H1 (cell line): ENCODE data around the gene ESR1. TPM values are rescaled to one million over a fixed set of nuclear protein-coding genes. Genes with fewer than 3 reads are reported as not detected.

Source experiments
- CTCF ChIA-PET: fragments of 300-600 bp; sonication (Branson Sonifier 250); formaldehyde crosslinking; loops from one replicate; lab custom pipeline; 2021; ENCODE audit not compliant: partially characterized antibody; lab: Charles Lee
- POLR2A ChIA-PET: fragments of 300-600 bp; sonication (Branson Sonifier 250); formaldehyde crosslinking; loops from one replicate; lab custom pipeline; 2021; ENCODE audit warnings: inconsistent platforms; ENCODE audit not compliant: partially characterized antibody; lab: Charles Lee
- DNase-seq, 2 experiments: peaks; one replicate each; pipeline versions ENCODE4 v3.0.0 to v3.0.0-alpha.2; 2010 to 2022; ENCODE audit warnings: low spot score in 2 of 2, low read depth in 1 of 2, mixed read lengths in 1 of 2
- FAIRE-seq: peaks from 2 replicates; lab custom pipeline; 2011; peaks lifted over from hg19 to GRCh38; lab: Jason Lieb, UNC
- H2AFZ ChIP-seq: 2 replicates; pipeline ENCODE4 v1.8.1; 2012; ENCODE audit warnings: low read length, inconsistent platforms
- H2AK5ac ChIP-seq: 2 replicates; pipeline ENCODE4 v1.6.1; 2013; ENCODE audit warnings: low read depth, low read length
- H2BK120ac ChIP-seq: replicated peaks from 2 replicates; pipeline ENCODE3; 2013; ENCODE audit warnings: low read depth, low read length, inconsistent platforms
- H2BK12ac ChIP-seq: 2 replicates; pipeline ENCODE4 v1.6.1; 2013; ENCODE audit warnings: low read depth, low read length
- H2BK15ac ChIP-seq: 2 replicates; pipeline ENCODE4 v1.6.1; 2013; ENCODE audit warnings: low read length
- H2BK20ac ChIP-seq: 2 replicates; pipeline ENCODE4 v1.6.1; 2013; ENCODE audit warnings: low read length
- H2BK5ac ChIP-seq: 2 replicates; pipeline ENCODE4 v1.6.1; 2013; ENCODE audit warnings: low read depth, low read length
- H3K14ac ChIP-seq: 2 replicates; pipeline ENCODE4 v1.6.1; 2013; ENCODE audit warnings: inconsistent platforms; ENCODE audit not compliant: insufficient read length
- H3K18ac ChIP-seq: 2 replicates; pipeline ENCODE4 v1.6.1; 2013; ENCODE audit warnings: low read length; ENCODE audit errors: extremely low read depth
- H3K23ac ChIP-seq: 2 replicates; pipeline ENCODE4 v1.6.1; 2013; ENCODE audit warnings: inconsistent platforms; ENCODE audit not compliant: insufficient read length
- H3K23me2 ChIP-seq: 2 replicates; pipeline ENCODE4 v1.6.1; 2013; ENCODE audit warnings: low read depth, low read length
- H3K27ac ChIP-seq: 2 replicates; pipeline ENCODE4 v1.6.1; 2011; ENCODE audit warnings: low read depth, low read length, inconsistent platforms
- H3K27me3 ChIP-seq, 4 experiments: replicated peaks in 1 of 4; 1 replicate in 1 of 4; 2 replicates in 3 of 4; pipeline versions ENCODE4 v1.6.1 to v1.8.1; 2011 to 2013; ENCODE audit warnings: low read length in 3 of 4, mild to moderate bottlenecking in 3 of 4, inconsistent platforms in 2 of 4, mixed read lengths in 2 of 4, moderate library complexity in 1 of 4; ENCODE audit not compliant: control insufficient read depth in 3 of 4, insufficient read depth in 3 of 4; ENCODE audit errors: extremely low read depth in 1 of 4
- H3K36me3 ChIP-seq, 4 experiments: 2 replicates each; pipeline versions ENCODE4 v1.6.1 to v1.8.1; 2011 to 2013; ENCODE audit warnings: mild to moderate bottlenecking in 4 of 4, low read length in 3 of 4, moderate library complexity in 2 of 4, control low read depth in 1 of 4, inconsistent platforms in 1 of 4; ENCODE audit not compliant: insufficient read depth in 4 of 4, control insufficient read depth in 2 of 4
- H3K4ac ChIP-seq: replicated peaks from 2 replicates; pipeline ENCODE3; 2013; ENCODE audit warnings: low read length, low read depth, mixed read lengths, inconsistent platforms; ENCODE audit not compliant: insufficient read length
- H3K4me1 ChIP-seq, 4 experiments: replicated peaks in 1 of 4; 1 replicate in 1 of 4; 2 replicates in 3 of 4; pipeline versions ENCODE4 v1.6.1 to v1.8.1; 2011 to 2013; ENCODE audit warnings: low read length in 3 of 4, inconsistent platforms in 2 of 4, mixed read lengths in 1 of 4; ENCODE audit not compliant: insufficient read depth in 4 of 4, control insufficient read depth in 3 of 4
- H3K4me2 ChIP-seq, 2 experiments: 2 replicates each; pipeline versions ENCODE4 v1.6.1 to v1.8.1; 2011 to 2013; ENCODE audit warnings: low read depth in 2 of 2, low read length in 2 of 2, control low read depth in 1 of 2, inconsistent platforms in 1 of 2, mild to moderate bottlenecking in 1 of 2; ENCODE audit not compliant: insufficient read depth in 1 of 2
- H3K4me3 ChIP-seq, 4 experiments: fragments of 200-600, 300-600 bp in 1 of 4; sonication (generic), shearing (Covaris generic), sonication (Bioruptor Twin) in 1 of 4; 2 replicates each; pipeline versions ENCODE4 v1.5.1 to v1.8.1; 2011 to 2016; ENCODE audit warnings: low read length in 4 of 4, low read depth in 3 of 4, control low read depth in 2 of 4, inconsistent platforms in 2 of 4, mild to moderate bottlenecking in 2 of 4, mixed read lengths in 1 of 4, moderate library complexity in 1 of 4; ENCODE audit not compliant: insufficient read depth in 2 of 4; ENCODE audit errors: extremely low read depth in 1 of 4
- H3K56ac ChIP-seq: replicated peaks from 2 replicates; pipeline ENCODE3; 2013; ENCODE audit warnings: low read depth, mild to moderate bottlenecking, mixed read lengths, low read length, inconsistent platforms; ENCODE audit not compliant: insufficient read length
- H3K79me1 ChIP-seq: 2 replicates; pipeline ENCODE4 v1.6.1; 2013; ENCODE audit warnings: low read depth, low read length, control low read depth
- H3K79me2 ChIP-seq, 2 experiments: 2 replicates each; pipeline versions ENCODE4 v1.6.1 to v1.8.1; 2012 to 2013; ENCODE audit warnings: low read length in 2 of 2, mild to moderate bottlenecking in 2 of 2, inconsistent platforms in 1 of 2; ENCODE audit not compliant: insufficient read depth in 2 of 2, control insufficient read depth in 1 of 2
- H3K9ac ChIP-seq, 4 experiments: replicated peaks in 1 of 4; 1 replicate in 1 of 4; 2 replicates in 3 of 4; pipeline versions ENCODE4 v1.6.1 to v1.8.1; 2011 to 2013; ENCODE audit warnings: low read depth in 3 of 4, low read length in 3 of 4, control low read depth in 2 of 4, mild to moderate bottlenecking in 2 of 4, moderate library complexity in 2 of 4, inconsistent platforms in 1 of 4; ENCODE audit errors: extremely low read depth in 1 of 4
- H3K9me3 ChIP-seq, 2 experiments: 2 replicates each; pipeline versions ENCODE4 v1.6.1 to v1.8.1; 2012 to 2013; ENCODE audit warnings: mild to moderate bottlenecking in 2 of 2, moderate library complexity in 2 of 2, control low read depth in 1 of 2, inconsistent platforms in 1 of 2, low read depth in 1 of 2, low read length in 1 of 2, mixed read lengths in 1 of 2; ENCODE audit not compliant: insufficient read depth in 2 of 2
- H4K20me1 ChIP-seq, 2 experiments: replicated peaks in 1 of 2; 2 replicates each; pipeline versions ENCODE3 to v1.8.1; 2011 to 2013; ENCODE audit warnings: inconsistent platforms in 2 of 2, low read length in 2 of 2, mild to moderate bottlenecking in 1 of 2; ENCODE audit not compliant: insufficient read depth in 2 of 2, control insufficient read depth in 1 of 2
- H4K5ac ChIP-seq: 2 replicates; pipeline ENCODE4 v1.6.1; 2013; ENCODE audit warnings: low read length, low read depth, mixed read lengths, inconsistent platforms; ENCODE audit not compliant: insufficient read length
- H4K8ac ChIP-seq: 2 replicates; pipeline ENCODE4 v1.8.0; 2013; ENCODE audit warnings: mild to moderate bottlenecking, moderate library complexity, low read length, inconsistent platforms; ENCODE audit not compliant: insufficient read depth; ENCODE audit errors: extremely low read depth
- H4K91ac ChIP-seq: replicated peaks from 2 replicates; pipeline ENCODE3; 2013; ENCODE audit warnings: low read length, mixed read lengths, inconsistent platforms; ENCODE audit not compliant: insufficient read length
- CEBPB ChIP-seq: IDR thresholded peaks from 2 replicates; pipeline ENCODE4 v1.6.1; 2012; ENCODE audit warnings: low read depth, low read length
- NRF1 ChIP-seq: IDR thresholded peaks from 2 replicates; pipeline ENCODE4 v1.6.1; 2011; ENCODE audit warnings: mild to moderate bottlenecking, low read depth, low read length, improper control_type of control experiment
- SP4 ChIP-seq: IDR thresholded peaks from 2 replicates; pipeline ENCODE4 v1.6.1; 2012; ENCODE audit warnings: low read length, inconsistent platforms
- WGBS, 2 experiments: shearing (Covaris generic) in 1 of 2; methylation state at CpG; one replicate each; pipeline versions ENCODE4 v1.1.6 to v1.1.7; 2013 to 2015; ENCODE audit warnings: low lambda C conversion rate in 2 of 2, mixed read lengths in 2 of 2, inconsistent platforms in 1 of 2, low coverage in 1 of 2, missing lambda C conversion rate in 1 of 2; ENCODE audit not compliant: insufficient replicate concordance in 2 of 2, insufficient coverage in 1 of 2, insufficient read length in 1 of 2; ENCODE audit errors: extremely low coverage in 1 of 2, missing lambda C conversion rate in 1 of 2; 5-methylcytosine and 5-hydroxymethylcytosine counted together
- polyA plus RNA-seq, 7 experiments: library from polyadenylated mRNA; depleted of rRNA in 3 of 7; stranded (reverse) in 5 of 7; unstranded in 2 of 7; fragments of >200 nt in 5 of 7; fragments of 200-250 nt in 2 of 7; gene quantifications; 1 replicate in 5 of 7; 2 replicates in 1 of 7; 4 replicates in 1 of 7; pipeline versions ENCODE4 v1.2.1 to v1.2.3, GENCODE V29; 2011 to 2013; ENCODE audit warnings: missing spikeins in 2 of 7, mixed read lengths in 2 of 7
- total RNA-seq: library from RNA; stranded (reverse); fragmentation: NEBNext Ultra II Directional; extraction: Animal tissue kit (Norgen Biotek cat#: 25700); gene quantifications from 2 replicates; pipeline ENCODE4 v1.2.1, GENCODE V29; 2021

Gene ESR1
- total and polyA plus RNA-seq, 2 of the 8 experiments (the other 6 are each of a cell fraction or from before 2014, with no cell fraction given) = 0.03 to 0.17 TPM

DNA sequence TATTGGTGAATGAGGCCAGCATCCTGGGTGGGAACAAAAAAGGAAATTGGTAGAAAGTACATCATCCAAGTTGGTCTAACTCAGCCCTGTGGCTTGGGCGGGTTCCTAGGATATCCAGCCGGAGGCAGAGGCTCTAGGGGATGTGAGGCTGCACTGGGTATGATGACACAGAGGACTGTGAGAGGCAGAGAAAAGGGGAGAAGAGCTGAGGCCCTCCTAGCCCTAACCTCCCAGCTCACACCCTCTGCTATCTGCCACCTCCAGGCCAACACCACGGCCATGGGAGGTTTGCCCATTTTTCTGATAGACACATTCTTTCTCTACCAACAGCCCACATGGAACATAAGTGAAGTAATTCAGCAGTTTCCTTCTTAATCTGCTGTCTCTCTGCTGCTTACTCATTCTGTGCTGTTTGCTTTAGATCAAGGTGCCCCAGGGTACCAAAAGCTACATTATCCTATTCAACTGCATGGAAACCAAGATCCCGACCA, 284.4 kb downstream of the ESR1 start:
- H2AK5ac ChIP-seq = no peak overlapping the region
- H3K14ac ChIP-seq = no peak overlapping the region
- no peak overlapping the region for H2AFZ ChIP-seq
- H4K5ac ChIP-seq = no peak overlapping the region
- peaks cover 0 to 4% (median 0%) of the 10 kb centered on the region in 4 experiments; a peak in 1 of 7 replicates for H3K4me1 ChIP-seq
- no peak overlapping the region for H3K18ac ChIP-seq
- 90% methylated on average over 4 of the region's 4 CpGs; no CpG with 5 or more reads in 1 of the 2 experiments for WGBS, 2 experiments
- no peaks in the 10 kb centered on the region for H3K23me2 ChIP-seq
- TF ChIP-seq SP4 (no peak), CEBPB (no peak), NRF1 (no peak)
- POLR2A ChIA-PET = no interaction called here
- CTCF ChIA-PET = interaction anchor here (0.6 to 2.6 kb wide), 5 partner anchors 9 to 411 kb away, joined by 3 to 10 read pairs (median 3); no protein-coding TSS in a partner anchor
- H3K36me3 ChIP-seq = no peaks in the 10 kb centered on the region
- H2BK15ac ChIP-seq = no peak overlapping the region
- no peak overlapping the region for H2BK12ac ChIP-seq
- no peaks in the 10 kb centered on the region for H3K27me3 ChIP-seq
- FAIRE-seq = no peak
- H3K79me2 ChIP-seq = no peaks in the 10 kb centered on the region
- no peak overlapping the region for H2BK5ac ChIP-seq
- no peak overlapping the region for H4K91ac ChIP-seq
- H3K23ac ChIP-seq = no peak overlapping the region
- no peak overlapping the region for H2BK20ac ChIP-seq
- no peaks in the 10 kb centered on the region for H3K79me1 ChIP-seq
- H3K9me3 ChIP-seq = no peaks in the 10 kb centered on the region
- no peak overlapping the region for H2BK120ac ChIP-seq
- no peak overlapping the region for H3K56ac ChIP-seq
- H3K9ac ChIP-seq = no peak overlapping the region
- H3K4me3 ChIP-seq = no peak overlapping the region
- no peak overlapping the region for H4K8ac ChIP-seq
- DNase-seq = no peak
- H3K27ac ChIP-seq = no peak overlapping the region
- no peaks in the 10 kb centered on the region for H4K20me1 ChIP-seq
- no peak overlapping the region for H3K4me2 ChIP-seq
- H3K4ac ChIP-seq = no peak overlapping the region
